ENCODE measurements around the gene NSFL1C. TPM values are rescaled to one million over a fixed set of nuclear protein-coding genes. Genes with fewer than 3 reads are reported as not detected.
A peak's percentile ranks its signal among the peaks of the same experiment; 100 is the strongest.

NSFL1C gene
- total and polyA plus RNA-seq, 9 of the 15 experiments (the other 6 are each of a cell fraction or from before 2014, with no cell fraction given): 20.8 to 119 (median 47.0) TPM

GRCh38 chr20:1415667-1416468 lies 50.8 kb downstream of the NSFL1C start (continued):
- TF ChIP-seq HES1 (IDR thresholded peaks at IDR 0.05; ENCODE audit: low read depth): peak; percentile 47; the same call in 1 of the 2 replicates
- 0 out of 2 replicates have a peak, but pooled peaks have one; percentile 34 for TF ChIP-seq TCF7 (IDR thresholded peaks at IDR 0.05; ENCODE audit: borderline replicate concordance)
- peak; percentile 45 for TF ChIP-seq NCOR1 (IDR thresholded peaks at IDR 0.05)
- no peak for TF ChIP-seq ZNF740 (CRISPR knock-in tag; IDR thresholded peaks at IDR 0.05)
- no peak for TF ChIP-seq ZNF740 (tag; IDR thresholded peaks at IDR 0.05)
- peak; percentile 77 for TF ChIP-seq ATF7 (IDR thresholded peaks at IDR 0.05)
- TF ChIP-seq ZNF3 (CRISPR knock-in tag; IDR thresholded peaks at IDR 0.05): no peak
- peak; percentile 48 to 65 for TF ChIP-seq NRF1 (conservative IDR thresholded peaks at IDR 0.05 in 1 of 2, IDR thresholded peaks at IDR 0.05 in 1 of 2)
- no peak for TF ChIP-seq HEY1 (CRISPR knock-in tag; IDR thresholded peaks at IDR 0.05; ENCODE audit: borderline replicate concordance)
- no peak for TF ChIP-seq ZMIZ1 (IDR thresholded peaks at IDR 0.05; ENCODE audit: low read depth in 2 of 2, low read length in 2 of 2)
- no peak for TF ChIP-seq ZFP91 (CRISPR knock-in tag; IDR thresholded peaks at IDR 0.05)
- TF ChIP-seq ARNT (IDR thresholded peaks at IDR 0.05): peak in 1 of 2 experiments; percentile 75; a peak in 2 of 4 replicates
- TF ChIP-seq TEAD4 (IDR thresholded peaks at IDR 0.05; ENCODE audit: low read length): peak; percentile 63; the same call in 1 of the 2 replicates
- no peak for TF ChIP-seq TEAD4 (CRISPR knock-in tag; IDR thresholded peaks at IDR 0.05; ENCODE audit: borderline replicate concordance)
- 0 out of 2 replicates have a peak, but pooled peaks have one; percentile 42 for TF ChIP-seq ETS1 (conservative IDR thresholded peaks at IDR 0.05; ENCODE audit: control insufficient read depth, low read depth, low read length)
- peak; percentile 71 to 86 for TF ChIP-seq TRIM24 (IDR thresholded peaks at IDR 0.05)
- TF ChIP-seq POLR3G (IDR thresholded peaks at IDR 0.05; ENCODE audit: extremely low read depth, insufficient read length, insufficient replicate concordance): no peak
- no peak for TF ChIP-seq COPS2 (conservative IDR thresholded peaks at IDR 0.05)
